Gastroesophageal sphincter (tissue), 3 donors: ENCODE measurements around the gene UNC5A.

Experiments used
- POLR2A ChIP-seq, 2 donors: fragments of 450-650 bp; IDR thresholded peaks; one replicate each; pipeline ENCODE4 v1.6.1; 2017; ENCODE audit warnings: antibody characterized with exemption in 2 of 2, mild to moderate bottlenecking in 2 of 2, moderate library complexity in 1 of 2
- TF ChIP-seq, protein P1 (sequence below), 4 experiments: fragments of 200-600 bp in 2 of 4; fragments of 450-650 bp in 2 of 4; sonication (generic) in 1 of 4; IDR thresholded peaks; one replicate each; pipeline ENCODE4 v1.5.1; 2017 to 2019; ENCODE audit warnings: antibody characterized with exemption in 4 of 4, mild to moderate bottlenecking in 2 of 4, moderate library complexity in 2 of 4

DNA sequence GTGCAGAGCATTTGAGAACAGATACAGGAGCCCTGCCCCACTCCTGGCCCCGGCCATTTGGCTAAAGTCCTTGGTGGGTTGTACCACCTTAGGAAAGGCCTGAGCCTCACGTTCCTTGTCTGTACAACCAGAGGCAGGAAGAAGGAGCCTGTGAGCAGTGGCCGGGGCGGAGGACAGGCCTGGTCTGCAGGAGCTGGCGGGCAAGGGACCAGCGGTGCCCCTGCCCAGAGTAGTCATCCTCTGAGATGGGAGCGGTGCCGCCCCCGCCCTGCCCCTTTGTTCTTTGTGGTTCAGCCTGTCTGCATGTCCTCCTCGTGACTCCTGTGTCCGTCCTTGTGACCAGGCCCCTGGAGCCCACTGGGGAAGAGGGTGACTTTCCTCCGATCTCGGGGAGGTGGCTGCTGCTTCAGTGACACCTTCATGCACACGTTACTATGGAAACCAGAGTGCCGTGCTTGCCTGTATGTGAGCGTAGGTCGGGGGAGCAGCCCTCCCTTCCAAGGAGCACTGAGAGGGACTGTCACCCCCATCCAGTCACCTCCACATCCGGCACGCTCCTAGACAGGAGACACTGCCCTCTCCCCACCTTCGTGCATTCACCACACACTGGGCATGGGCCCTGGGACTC lies 42.9 kb downstream of the UNC5A start:
- TF ChIP-seq, protein P1, sequence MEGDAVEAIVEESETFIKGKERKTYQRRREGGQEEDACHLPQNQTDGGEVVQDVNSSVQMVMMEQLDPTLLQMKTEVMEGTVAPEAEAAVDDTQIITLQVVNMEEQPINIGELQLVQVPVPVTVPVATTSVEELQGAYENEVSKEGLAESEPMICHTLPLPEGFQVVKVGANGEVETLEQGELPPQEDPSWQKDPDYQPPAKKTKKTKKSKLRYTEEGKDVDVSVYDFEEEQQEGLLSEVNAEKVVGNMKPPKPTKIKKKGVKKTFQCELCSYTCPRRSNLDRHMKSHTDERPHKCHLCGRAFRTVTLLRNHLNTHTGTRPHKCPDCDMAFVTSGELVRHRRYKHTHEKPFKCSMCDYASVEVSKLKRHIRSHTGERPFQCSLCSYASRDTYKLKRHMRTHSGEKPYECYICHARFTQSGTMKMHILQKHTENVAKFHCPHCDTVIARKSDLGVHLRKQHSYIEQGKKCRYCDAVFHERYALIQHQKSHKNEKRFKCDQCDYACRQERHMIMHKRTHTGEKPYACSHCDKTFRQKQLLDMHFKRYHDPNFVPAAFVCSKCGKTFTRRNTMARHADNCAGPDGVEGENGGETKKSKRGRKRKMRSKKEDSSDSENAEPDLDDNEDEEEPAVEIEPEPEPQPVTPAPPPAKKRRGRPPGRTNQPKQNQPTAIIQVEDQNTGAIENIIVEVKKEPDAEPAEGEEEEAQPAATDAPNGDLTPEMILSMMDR (IDR thresholded peaks at IDR 0.05) = no peak
- no peak for TF ChIP-seq POLR2A (IDR thresholded peaks at IDR 0.05)
